GM19467 (cell line): ENCODE data around the gene KRI1.
A peak's percentile ranks its signal among the peaks of the same experiment; 100 is the strongest.

Experiments
- ATAC-seq: cut with Tn5 transposase; IDR thresholded peaks from one replicate; pipeline ENCODE4 v1.9.1; 2021; ENCODE audit warnings: mild to moderate bottlenecking, moderate library complexity; ENCODE audit not compliant: unreplicated experiment

Gene KRI1

GRCh38 chr19:10565567-10566407 is at the start of gene KRI1:
KRI1 (minus strand) TSS chr19:10566010; CDS start chr19:10565999, 11 bp downstream.
- ATAC-seq: peak; percentile 38

- ATAC-seq: no peak
Observed at GRCh38 chr19:10612499-10613119, 46.8 kb upstream of the KRI1 start.

- ATAC-seq: no peak
Observed at GRCh38 chr19:10611907-10612306, 46.1 kb upstream of the KRI1 start.

GRCh38 chr19:10604460-10604980 is 38.7 kb upstream of the KRI1 start:
- ATAC-seq: peak; percentile 7

GRCh38 chr19:10603873-10604459 is 38.2 kb upstream of the KRI1 start:
- ATAC-seq: peak; percentile 31

- ATAC-seq: no peak
Observed at GRCh38 chr19:10603084-10603872, 37.5 kb upstream of the KRI1 start.

GRCh38 chr19:10602330-10603083 is 36.7 kb upstream of the KRI1 start:
- ATAC-seq: peak; percentile 51

- no peak for ATAC-seq
Observed at GRCh38 chr19:10601999-10602329, 36.2 kb upstream of the KRI1 start.

GRCh38 chr19:10600149-10600548 is 34.3 kb upstream of the KRI1 start:
- ATAC-seq: no peak

- ATAC-seq: peak; percentile 61
Observed at GRCh38 chr19:10593820-10594637, 28.2 kb upstream of the KRI1 start.

- ATAC-seq: no peak
Observed at GRCh38 chr19:10593148-10593547, 27.3 kb upstream of the KRI1 start.

GRCh38 chr19:10587839-10588150 is 22.0 kb upstream of the KRI1 start:
- ATAC-seq: no peak

- ATAC-seq: no peak
Observed at GRCh38 chr19:10587022-10587838, 21.4 kb upstream of the KRI1 start, which contains the start of gene AP1M2. AP1M2 (minus strand) TSS chr19:10587312; CDS start chr19:10587231, 81 bp downstream.

- ATAC-seq: no peak
Observed at GRCh38 chr19:10586396-10586795, 20.6 kb upstream of the KRI1 start.

- ATAC-seq: no peak
Observed at GRCh38 chr19:10583036-10583776, 17.4 kb upstream of the KRI1 start.

GRCh38 chr19:10582091-10582490 is 16.3 kb upstream of the KRI1 start:
- ATAC-seq: no peak

GRCh38 chr19:10580979-10581631 is 15.3 kb upstream of the KRI1 start:
- ATAC-seq: no peak
